ENCODE data around the gene WDR82.

- no peak for TF ChIP-seq CTCF (IDR thresholded peaks at IDR 0.05)
- TF ChIP-seq POLR2A (IDR thresholded peaks at IDR 0.05), result no peak
These were observed 20.5 kb downstream of the WDR82 start for GRCh38 chr3:52257911-52258310.
